Measurements from ENCODE around the gene MLN.

The MLN gene, protein sequence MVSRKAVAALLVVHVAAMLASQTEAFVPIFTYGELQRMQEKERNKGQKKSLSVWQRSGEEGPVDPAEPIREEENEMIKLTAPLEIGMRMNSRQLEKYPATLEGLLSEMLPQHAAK

GRCh38 chr6:33803571-33804053 is at the start of gene MLN:
Gene MLN, minus strand, starts transcription at chr6:33804003. Its CDS starts 2,840 bp downstream, at chr6:33801163.
- no peak for DNase-seq (ENCODE audit: low read depth)

DNA sequence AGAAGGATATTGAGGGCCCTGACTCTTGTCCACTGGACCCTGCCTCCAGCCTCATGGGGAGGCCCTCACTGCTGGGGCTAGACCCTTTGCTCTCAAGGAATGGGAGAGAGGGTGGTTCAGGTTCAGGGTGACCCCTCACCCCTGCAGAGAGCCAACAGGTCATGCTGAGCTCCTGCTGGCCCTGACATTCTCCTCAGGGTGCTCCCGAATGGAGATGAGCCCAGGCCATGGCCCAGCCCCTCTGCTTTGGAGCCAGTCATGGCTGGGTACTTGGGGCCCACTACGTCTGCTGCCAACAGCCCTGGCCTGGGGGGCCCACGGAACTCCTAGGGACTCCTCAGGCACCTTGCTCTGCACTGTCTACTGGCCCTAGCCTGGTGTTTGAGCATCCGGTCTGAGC is 49.2 kb upstream of the MLN start:
- DNase-seq (ENCODE audit: low read depth): no peak

DNA sequence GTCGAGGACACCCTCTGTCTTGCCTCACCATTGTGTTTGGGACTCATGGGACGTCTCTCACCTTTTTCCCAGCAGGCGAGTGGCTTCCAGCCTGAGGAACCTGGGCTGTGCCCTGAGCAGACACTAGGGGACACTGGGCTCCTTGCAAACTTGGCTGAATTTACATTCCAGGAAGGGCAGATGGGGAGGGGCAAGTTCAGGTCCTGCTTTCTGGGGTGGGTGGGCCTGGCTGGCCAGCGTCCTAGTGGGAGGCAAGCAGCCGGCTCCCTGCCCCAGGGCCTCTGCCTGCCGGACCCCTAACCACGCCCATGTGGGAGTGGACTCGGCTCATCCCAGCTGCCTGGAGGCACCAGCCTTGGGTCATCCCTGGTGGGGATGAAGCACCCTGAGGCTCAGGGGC is 48.2 kb upstream of the MLN start:
- no peak for DNase-seq (ENCODE audit: low read depth)

DNA sequence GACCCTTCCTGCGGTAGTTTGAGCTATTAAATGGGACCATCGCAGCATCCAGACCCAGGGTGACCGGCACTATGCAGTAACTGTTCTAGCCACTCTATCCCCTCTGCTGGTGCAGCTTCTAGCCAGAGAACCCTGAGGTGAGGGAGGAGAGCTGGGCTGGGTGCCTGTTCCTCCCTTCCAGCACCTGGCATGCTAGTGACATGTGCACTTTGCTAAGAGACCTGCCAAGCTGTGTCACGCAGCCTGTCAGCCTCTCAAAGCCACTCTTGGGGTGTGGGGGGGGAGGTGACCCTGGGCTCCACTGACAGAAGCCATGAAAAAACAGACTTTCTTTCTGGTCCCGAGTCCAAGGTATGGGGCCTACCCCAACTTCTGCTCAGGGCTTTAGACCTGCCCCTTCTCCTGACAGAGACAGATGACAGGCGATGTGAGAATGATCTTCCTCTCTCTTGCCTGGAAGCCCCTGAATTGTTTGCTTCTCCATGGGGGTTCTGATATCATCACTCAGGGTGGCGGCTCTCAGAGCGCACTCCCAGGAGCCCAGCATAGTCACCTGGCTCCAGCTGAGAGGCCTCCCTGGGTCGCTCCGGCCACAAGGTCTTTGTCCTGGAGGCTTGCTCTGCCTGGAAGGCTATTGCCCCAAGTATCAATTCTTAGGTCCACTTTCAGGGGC is 47.2 kb upstream of the MLN start:
- no peak for DNase-seq (ENCODE audit: low read depth)

DNA sequence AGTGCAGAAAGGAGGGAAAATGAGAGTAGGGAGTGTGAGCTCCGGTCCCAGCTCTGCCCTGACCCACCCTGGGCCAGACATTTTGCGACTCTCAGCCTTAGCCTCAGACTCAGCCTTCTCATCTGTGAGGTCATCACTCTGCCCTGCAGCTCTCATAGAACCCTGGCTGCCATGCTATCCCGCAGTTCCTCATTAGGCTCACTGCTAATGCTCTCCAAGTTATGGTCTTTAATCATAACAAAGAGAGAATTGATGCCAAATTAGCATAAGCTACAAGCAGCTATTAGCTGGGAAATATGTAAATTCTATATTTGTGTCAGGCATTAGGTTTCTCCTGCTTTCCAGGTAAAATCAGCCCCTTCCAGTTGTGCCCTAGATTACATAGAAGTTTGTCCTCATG is 46.5 kb upstream of the MLN start:
- no peak for DNase-seq (ENCODE audit: low read depth)

GRCh38 chr6:33849500-33850075 is 45.8 kb upstream of the MLN start:
- DNase-seq (ENCODE audit: low read depth): no peak

GRCh38 chr6:33848484-33848883 is 44.7 kb upstream of the MLN start:
- no peak for DNase-seq (ENCODE audit: low read depth)

DNA sequence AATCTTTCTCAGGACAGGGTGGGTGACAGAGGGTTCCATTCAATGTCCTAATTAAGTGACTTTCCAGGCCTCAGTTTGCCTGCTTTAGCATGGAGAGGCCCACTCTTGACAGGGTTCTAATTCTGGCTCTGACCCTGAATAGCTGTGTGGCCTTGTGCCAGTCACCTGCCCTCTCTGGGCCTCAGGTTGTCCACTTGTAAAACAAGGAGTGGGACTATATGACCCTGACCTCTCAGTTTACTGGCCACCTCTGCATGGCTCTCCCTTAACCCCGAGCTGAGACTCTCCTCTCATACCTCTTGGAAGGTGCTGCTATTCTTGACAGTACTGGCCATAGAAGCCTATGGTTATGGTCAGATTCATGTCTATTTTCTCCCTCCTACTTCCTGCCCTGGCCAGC is 44.1 kb upstream of the MLN start:
- no peak for DNase-seq (ENCODE audit: low read depth)

- no peak for DNase-seq (ENCODE audit: low read depth)
These were observed 43.3 kb upstream of the MLN start for GRCh38 chr6:33847078-33847477.

DNA sequence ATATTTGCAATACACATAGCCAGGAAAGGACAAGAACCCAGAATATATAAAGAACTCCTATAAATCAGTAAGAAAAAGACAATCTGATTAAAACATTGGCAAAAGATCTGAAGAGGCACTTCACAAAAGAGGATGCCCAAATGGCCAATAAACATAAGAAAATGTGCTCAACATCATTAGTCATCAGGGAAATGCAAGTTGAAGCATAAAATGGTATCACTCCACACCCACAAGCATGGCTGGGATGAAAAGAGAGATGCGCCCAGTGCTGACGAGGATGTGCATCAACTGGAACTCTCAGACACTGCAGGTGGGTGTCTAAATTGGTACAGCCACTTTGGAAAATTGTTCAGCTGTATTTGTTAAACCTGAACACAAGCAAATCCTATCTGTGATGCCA is 42.4 kb upstream of the MLN start:
- DNase-seq (ENCODE audit: low read depth): no peak

DNA sequence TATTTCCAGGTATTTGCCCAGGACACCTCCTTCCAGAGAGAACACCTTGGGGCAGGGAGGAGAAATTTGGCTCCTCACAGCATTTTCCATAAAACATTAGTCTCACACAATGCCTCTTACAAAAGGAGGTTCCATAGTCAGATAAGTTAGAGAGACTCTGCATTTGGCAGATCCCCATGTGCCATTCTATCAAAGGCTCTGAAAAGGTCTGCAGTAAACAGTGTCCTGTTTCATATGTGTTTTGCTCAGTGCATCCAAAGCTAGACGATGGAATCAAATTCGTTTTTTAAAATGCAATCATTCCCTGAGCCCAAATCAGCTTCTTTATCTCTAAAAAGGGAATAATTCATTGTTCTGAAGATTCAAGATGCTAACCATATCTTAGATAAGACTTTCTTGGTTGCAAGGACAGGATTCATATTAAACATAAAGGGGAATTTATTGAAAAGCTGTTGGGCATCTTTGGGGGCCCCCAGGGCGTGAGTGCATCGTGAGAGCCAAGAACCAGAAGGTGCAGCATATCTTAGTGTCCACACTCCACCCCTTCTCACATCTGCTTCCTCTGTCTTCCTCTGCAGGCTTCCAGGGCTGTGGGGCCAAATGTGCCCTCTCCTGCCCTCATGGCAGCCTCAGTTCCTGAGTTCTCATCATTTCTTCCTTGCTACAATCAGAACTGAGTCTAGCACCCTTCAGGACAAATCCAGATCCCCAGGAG is 41.4 kb upstream of the MLN start:
- DNase-seq (ENCODE audit: low read depth): no peak

DNA sequence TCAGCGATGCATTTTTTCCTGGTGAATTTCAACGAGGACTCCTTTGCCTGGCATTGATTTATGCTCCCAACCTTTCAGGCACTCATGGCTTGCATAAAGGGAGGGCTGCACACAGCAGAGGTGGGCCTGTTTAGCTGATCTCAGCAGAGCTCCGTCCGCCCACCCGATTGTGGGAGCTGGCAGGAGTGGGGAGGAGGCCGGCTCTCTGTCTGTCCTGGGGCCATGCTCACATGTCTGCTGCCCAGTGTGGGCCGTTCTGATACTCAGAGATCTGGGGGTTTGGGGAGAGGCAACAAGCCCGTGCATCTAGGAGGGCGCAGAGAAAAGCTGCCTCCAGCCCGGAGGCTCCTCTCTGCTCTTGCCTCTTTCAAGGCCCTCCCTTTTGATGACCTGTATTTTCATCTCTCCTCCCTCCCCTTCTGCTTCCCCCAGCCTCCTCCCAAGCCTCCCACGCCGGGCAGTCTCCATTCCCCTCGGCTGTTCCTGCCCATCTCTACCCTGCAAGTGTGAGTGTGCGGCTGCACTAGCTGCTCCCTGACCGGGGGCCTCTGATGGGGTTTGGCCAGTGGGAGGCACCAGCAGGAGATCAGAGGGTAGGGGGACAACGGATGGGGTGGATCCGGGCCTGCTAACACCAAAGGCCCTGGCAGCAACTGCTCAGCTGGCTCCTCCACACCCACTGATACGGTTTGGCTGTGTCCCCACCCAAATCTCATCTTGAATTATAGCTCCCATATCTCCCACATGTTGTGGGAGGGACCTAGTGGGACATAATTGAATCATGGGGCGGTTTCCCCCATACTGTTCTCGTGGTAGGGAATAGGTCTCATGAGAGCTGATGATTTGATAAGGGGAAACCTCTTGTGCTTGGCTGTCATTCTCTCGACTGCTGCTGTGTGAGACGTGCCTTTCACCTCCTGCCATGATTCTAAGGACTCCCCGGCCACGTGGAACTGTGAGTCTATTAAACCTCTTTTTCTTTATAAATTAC is 39.6 kb upstream of the MLN start:
- DNase-seq (ENCODE audit: low read depth): no peak

DNA sequence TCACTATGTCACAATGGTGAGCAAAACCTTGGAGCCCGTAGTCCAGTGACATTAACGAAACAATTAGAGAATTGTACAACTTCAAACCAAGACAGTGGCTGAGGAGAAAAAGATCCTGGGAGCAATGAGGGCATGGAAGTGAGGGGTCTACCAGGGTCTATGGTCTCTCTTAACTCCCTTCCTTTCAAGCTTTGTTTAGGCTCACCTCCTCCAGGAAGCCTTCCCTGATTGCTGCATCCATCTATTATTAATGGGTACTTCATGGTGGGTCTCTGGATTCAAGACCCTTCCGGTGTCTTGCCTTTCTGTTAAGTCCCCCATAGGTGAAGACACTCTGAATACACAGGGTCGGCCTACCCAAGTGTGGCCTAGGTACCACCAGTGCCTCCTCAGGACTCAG is 38.1 kb upstream of the MLN start:
- no peak for DNase-seq (ENCODE audit: low read depth)

DNA sequence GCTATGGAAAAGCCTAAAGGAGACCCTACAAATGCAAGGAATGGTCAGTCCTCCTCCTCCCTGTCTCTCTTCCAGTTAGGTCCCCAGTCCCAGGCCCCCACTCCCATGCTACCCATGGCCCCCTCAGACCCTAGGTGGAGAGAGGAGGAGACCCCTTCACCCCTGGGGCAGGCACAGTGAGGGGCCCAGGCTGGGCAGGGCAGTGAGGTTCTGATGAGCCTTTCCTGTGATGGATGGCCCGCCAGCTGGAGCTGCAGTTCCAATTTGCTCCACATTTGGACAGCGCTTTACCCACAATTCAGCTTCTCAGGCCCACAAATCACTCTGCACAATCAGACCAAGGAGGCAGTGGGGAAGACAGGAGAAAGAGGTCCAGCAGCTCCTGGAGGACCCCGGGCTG is 37.3 kb upstream of the MLN start:
- no peak for DNase-seq (ENCODE audit: low read depth)

DNA sequence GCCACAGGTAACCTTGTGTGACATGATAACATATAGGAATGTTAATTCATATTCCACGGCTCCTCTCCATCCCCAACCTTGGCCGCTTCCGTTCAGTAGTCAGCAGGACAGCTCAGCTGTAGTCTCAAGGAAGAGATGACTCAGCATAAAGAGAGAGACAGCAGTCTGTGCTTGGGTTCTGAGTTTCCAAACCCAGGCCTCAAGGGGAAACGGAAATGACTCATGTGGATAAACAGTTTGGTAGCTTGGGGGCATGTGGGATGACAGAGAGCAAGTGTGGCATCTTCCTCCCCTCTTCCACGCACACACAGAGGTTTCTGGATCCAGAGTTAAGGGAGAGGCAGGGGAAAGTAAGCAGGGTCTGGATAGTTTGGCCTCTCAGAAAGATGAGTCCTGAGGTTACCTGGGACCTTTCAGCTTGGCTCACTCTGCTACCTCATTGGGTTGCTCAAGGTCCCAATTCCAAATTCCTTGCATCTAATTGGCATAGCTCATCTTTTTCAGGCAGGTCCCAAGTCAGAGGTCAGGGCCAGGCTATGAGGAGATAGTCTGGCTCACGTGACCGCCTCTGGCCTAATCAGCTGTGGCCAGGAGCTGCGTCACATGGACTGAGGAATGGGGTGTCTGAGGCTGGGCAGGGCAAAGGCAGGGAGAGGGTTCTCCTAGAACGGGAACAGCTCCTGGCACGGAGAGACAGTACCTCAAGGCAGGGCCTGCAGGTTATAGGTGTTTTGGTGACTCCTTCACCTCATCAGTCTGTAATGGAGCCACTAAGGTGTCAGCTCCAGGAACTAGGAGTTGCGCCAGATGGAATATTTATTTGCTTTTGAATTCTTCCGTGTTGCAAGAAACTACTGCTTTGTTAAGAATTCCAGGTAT is 36.5 kb upstream of the MLN start:
- DNase-seq (ENCODE audit: low read depth): no peak

- no peak for DNase-seq (ENCODE audit: low read depth)
These were observed 35.7 kb upstream of the MLN start for GRCh38 chr6:33839399-33840047.

DNA sequence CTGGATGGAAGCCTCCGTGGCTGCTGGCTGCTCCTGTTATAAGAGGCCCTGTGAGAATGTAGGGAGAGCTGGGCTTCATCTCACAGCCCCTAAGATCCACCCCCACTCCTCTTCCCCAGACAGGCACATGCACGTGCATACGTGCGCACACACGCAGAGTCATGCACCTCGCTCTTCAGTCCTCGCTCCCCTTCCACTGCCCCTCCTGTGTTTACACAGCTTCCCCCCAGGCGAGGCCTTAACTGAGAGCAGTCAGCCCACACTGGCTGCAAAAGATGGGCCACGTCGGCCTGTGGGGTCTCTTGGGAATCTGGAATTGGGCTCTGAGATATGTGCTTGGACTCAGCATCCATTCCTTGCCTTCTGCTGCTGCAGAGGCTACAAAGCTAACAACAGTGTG is 35.2 kb upstream of the MLN start:
- no peak for DNase-seq (ENCODE audit: low read depth)

DNA sequence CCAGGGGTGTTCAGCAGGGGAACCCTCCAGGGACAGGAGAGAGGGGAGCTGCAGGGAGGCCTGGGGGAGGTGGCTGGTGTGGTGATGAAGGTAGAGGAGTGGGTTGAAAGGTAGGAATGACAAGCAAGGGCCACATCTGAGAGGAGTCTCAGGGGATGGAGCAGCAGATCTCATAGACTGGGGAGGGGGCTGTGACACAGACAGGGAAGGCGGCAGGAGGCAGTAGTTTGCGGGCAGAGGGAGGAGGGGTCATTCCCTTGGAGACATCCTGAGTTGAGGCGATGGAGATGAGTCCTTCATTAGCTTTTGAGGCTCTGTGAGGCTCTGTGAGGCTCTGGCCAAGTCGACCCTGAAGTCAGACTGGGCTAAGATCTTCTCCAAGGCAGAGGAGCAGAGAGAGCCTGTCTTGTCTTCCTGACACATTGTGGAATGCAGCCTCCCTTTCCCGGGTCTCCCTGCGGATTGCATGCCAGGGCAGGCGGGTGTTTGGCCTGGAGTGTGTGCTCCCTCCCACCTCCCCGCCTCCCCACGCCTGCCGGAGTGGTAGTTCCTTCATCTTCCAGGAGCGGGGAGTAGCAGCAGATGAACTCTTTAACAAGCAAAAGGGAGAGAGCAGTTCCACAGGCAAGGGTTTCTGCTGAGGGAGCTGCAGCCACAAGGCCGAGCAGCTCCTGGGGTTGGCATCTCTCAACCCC is 34.3 kb upstream of the MLN start:
- DNase-seq (ENCODE audit: low read depth): no peak

DNA sequence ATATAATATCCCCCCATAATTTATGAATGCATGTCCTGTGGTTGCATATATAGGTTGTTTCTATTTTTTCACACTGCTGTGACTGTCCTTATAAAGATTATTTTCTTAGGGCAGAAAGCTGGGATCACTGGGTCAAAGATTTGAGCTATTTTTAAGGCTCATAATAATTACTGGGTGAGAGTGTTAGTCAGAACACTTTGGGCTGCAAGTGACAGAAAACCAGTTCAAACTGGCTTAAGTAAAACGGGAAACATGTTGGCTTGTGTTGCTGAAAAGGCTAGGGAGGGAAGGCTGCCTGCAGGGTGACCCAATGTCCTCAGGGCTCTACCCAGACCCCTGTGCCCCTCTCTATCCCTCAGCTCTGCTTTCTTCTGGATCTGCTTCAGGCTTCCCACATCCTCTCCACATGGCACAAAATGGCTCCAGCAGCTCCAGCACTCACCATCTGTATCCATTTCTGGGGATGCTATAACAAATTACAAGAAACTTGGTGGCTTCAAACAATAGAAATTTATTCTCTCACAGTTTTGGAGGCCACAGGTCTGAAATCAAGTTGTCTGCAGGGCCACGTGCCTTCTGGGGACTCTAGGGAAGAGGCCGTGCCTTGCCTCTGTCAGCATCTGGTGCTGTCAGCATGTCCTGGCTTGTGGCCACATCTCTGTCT is 33.1 kb upstream of the MLN start:
- no peak for DNase-seq (ENCODE audit: low read depth)

Data from stimulated activated CD8-positive, alpha-beta memory T cell treated with anti-CD3 and anti-CD28 coated beads, Interleukin-12 subunit alpha, Interleukin-12 subunit beta, amount 100 ng/mL, for 4 hours (primary cell).